HEK293T (cell line): Measurements from ENCODE around the gene TARBP1.

Source experiments
- CTBP1 ChIP-seq: fragments of 450-650 bp; IDR thresholded peaks from 2 replicates; pipeline ENCODE4 v1.6.1; 2016; ENCODE audit warnings: borderline replicate concordance
- FOXK2 ChIP-seq: fragments of 450-650 bp; IDR thresholded peaks from 2 replicates; pipeline ENCODE4 v1.6.1; 2016; ENCODE audit warnings: mild to moderate bottlenecking
- NFRKB ChIP-seq: fragments of 450-650 bp; IDR thresholded peaks from 2 replicates; pipeline ENCODE4 v1.6.1; 2016; ENCODE audit warnings: mild to moderate bottlenecking, moderate library complexity

DNA sequence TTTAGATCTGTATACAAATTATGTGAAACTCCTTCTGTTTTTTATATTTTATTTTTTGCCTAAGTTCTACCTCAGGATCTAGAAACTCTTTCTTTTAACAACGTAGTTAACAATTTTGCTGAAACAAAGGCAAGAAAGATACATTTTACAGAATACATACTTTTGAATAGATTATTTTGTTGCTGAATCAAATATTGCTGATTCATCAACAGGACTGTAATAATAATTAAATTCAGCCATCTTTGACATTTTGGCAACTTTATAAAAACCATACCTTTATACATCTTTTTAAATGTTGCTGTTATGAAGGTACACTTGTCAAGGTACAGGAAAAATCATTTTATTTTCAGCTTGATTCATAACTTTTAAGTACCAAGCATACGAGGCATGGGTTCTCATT, 116.4 kb downstream of the TARBP1 start:
- TF ChIP-seq CTBP1 (no peak), NFRKB (no peak), FOXK2 (no peak)
